GM18517 (cell line): ENCODE measurements around the gene UPP2.

Experiments
- ATAC-seq: cut with Tn5 transposase; IDR thresholded peaks from one replicate; pipeline ENCODE4 v1.9.1; 2021; ENCODE audit warnings: mild to moderate bottlenecking, moderate library complexity; ENCODE audit not compliant: unreplicated experiment

UPP2 gene

DNA sequence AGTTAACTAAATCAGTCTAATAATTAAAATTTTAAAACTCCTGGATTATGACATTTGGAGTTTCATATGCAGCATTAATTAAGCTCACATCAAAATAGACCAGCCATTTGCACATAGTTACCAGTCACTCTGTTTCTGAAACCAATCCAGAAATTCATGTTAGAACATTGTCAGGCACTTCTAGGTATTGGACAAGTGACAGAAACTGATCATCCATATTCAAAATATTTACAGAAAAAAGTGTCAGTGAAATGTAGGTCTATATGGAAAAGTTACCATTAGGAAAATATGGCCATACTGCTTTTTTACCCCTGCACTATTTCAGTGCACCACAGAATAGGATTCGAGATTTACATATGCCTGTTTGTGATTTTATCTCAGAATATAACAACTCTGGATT lies 33.4 kb downstream of the UPP2 start:
- no peak for ATAC-seq

- no peak for ATAC-seq
Observed at GRCh38 chr2:158138255-158138654, 36.6 kb downstream of the UPP2 start.

- ATAC-seq = no peak
Observed at GRCh38 chr2:158140201-158140600, 38.5 kb downstream of the UPP2 start.

- no peak for ATAC-seq
Observed at GRCh38 chr2:158142165-158142564, 40.5 kb downstream of the UPP2 start.

- peak; percentile 75 for ATAC-seq
Observed at GRCh38 chr2:158142568-158143332, 41.1 kb downstream of the UPP2 start.

GRCh38 chr2:158143703-158144360 lies 42.2 kb downstream of the UPP2 start:
- ATAC-seq = no peak

DNA sequence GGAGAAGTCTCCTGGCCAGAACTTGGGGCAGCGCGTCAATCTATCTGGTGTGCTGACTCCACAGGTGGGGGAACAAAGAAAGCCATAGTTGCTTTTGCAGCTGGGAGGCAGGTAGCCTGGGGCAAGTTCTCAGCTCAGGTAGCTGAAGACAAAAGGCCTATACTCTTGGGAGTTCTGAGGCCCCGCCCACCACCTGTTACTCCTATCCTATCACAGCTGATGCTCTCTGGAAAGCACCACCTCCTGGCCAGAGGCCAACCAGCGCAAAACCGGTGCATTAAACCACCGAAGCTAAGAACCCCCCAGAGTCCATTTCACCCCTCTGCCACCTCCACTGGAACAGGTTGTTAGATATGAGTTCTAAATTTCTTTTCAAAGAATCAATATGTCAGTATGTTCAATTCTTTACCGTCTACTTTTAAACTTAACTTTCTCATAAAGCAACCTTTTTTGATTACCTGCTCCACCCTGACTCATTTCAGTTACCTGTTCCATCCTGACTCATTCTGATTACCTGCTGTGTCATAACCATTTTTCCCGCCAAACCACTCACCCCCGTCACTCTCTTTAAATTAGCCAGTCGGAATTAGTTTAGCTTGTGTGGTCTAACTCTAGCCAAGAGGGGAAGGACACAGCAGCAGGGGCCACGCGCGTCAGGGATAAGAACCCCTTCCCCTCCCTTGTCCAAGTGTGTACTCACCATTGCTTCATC lies 43.4 kb downstream of the UPP2 start:
- no peak for ATAC-seq

DNA sequence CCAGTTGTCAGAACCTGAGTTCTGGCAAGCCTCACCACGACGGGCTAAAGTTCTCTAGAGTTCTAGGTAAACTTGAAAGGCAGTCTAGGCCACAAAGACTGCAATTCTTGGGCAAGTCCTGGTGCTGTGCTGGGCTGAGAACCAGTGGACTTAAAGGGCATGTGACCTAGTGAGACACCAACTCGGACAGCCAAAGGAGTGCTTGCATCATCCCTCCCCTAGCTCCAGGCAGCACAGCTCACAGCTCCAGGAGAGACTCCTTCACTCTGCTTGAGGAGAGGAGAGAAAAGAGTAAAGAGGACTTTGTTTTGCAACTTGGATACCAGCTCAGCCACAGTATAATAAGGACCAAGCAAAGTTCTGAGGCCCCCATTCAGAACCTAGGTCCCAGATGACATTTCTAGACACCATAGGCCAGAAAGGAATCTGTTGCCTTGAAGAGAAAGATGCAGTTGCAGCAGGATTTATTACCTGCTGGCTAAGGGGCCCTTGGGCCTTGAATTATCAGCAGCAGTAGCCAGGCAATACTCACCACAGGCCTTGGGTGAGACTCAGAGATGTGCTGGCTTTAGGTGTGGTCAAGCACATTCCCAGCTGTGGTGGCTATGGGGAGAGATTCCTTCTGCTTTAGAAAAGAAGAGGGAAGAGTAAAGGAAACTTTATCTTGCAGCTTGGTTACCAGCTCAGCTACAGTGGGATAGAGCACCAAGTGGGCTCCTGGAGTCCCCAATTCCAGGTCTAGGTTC lies 51.8 kb downstream of the UPP2 start:
- ATAC-seq = no peak

DNA sequence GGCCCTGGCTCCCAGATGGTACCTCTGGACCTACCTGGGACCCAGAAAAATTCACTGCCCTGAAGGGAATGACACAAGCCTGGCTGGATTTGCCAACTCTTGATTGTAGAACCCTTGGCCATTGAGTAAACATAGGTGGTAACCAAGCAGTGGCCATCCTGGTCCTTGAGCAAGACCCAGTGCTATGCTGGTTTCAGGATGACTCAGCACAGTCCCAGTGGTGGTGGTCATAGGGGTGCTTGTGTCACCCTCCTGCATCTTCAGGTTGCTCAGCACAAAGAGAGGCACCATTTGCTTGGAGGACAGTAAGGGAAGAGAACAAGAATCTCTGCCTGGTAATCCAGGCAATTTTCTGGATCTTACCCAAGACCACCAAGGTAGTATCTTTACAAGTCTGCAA lies 52.9 kb downstream of the UPP2 start:
- no peak for ATAC-seq

DNA sequence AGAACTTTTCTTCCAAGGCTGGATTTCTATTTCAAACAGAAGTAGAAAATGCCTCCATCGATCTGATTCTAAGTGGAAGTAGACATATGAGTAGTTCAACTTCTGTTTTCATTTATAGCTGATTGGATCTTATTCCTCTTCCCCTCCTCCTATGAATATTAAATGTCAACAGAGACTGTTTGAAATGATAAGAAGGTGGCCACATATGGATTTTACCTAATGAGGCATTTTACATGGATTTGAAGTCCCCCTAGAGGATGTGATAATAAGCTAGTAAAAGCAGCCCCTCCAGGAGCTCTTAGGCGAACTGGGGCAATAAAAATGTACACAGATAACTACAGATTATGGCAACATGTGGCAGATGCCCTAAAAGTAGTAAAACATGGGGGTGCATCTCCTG lies 71.0 kb downstream of the UPP2 start:
- no peak for ATAC-seq

DNA sequence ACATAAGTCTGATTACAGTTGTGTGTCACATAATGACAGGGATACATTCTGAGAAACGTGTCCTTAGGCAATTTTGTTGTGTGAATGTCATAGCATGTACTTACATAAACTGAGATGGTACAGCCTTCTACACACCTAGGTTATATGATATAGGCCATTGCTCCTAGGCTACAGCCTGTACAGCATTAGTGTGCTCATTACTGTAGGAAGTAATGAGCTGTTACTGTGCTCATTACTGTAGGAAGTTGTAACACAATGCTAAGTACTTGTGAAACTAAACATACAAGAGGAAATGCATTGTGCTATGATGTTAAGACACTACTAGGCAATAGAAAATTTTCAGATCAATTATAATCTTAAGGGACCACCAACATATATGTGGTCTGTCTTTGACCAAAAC lies 72.8 kb downstream of the UPP2 start:
- ATAC-seq = no peak

- ATAC-seq = no peak
Observed at GRCh38 chr2:158174956-158175355, 73.3 kb downstream of the UPP2 start.

GRCh38 chr2:158178646-158179045 lies 77.0 kb downstream of the UPP2 start:
- ATAC-seq = no peak

DNA sequence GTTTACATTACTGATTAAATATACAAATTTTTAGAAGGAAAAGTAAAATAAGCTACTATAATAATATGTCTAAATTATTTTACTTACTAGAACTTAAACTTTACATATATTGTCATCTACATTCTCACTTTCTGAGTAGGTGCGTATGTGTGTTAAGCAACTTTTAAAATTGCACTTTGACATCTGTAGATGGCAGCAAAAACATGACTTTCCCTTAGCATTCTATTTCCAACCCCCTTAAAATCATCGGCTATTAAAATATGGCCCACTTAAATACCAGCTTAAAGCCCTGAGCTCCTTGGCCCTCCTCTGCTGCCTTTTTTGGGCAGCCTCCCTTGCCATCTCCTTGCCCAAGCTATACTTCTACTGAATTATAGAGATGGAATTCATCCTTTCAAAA lies 78.0 kb downstream of the UPP2 start:
- ATAC-seq = no peak

GRCh38 chr2:158181171-158181570 lies 79.5 kb downstream of the UPP2 start:
- ATAC-seq = no peak

DNA sequence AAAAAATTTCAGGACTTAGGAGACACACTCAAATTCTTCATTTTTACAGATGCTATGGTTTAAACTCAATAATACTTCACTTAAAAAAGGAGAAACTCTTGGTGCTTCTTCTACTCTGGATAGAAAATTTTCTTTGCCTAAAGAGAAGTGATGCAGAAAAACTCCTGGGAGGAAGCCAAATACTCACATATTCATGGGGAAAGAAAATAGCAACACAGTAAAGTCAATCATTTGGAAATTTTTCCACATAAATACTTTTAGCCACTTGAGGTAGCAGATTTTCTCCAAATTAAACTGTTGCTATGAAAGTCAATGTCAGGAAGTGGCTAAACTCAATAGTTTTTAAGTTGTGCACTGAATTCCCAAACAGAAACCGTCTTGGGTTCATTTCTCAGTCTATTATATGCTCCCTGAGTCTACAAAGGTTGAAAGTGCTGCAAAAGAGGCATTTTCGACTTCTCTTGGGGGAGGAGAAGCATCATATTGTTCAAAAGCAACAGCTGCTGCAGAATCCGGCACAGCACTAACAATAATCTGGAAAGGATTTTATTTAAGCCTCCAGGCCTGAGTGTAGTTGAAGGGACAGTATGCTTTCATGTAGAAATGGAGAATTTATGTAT lies 81.1 kb downstream of the UPP2 start:
- no peak for ATAC-seq

DNA sequence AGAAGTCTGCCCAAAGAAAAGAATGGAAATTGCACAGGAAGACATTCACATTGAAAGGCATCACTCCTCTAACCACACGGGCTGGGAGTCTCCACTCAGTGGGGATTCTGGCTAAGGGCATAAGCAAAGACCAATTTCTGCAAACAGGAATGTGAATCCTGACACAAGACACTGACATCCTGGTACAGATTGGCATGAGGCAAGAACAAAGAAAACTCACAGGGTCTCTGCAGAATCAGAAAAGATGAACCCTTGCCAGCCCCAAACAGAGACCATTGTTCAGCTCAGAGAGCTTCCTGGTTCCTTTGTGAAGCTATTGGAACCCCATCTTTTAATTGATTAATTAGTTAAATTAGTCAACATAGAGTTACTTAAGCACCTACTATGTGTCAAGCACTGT lies 82.3 kb downstream of the UPP2 start:
- no peak for ATAC-seq

GRCh38 chr2:158184556-158185343 lies 83.1 kb downstream of the UPP2 start:
- ATAC-seq = no peak
